OCI-LY7 (cell line): ENCODE data around the gene PEX14. TPM values are rescaled to one million over a fixed set of nuclear protein-coding genes. Genes with fewer than 3 reads are reported as not detected.

Experiments
- BruUV-seq: library from RNA; stranded (reverse); fragments of 400-500 nt; replicated peaks from 2 replicates; lab custom pipeline; 2021; lab: Mats Ljungman, UMichigan
- CTCF ChIA-PET: fragments of 300-600 bp; sonication (Branson Sonifier 250); formaldehyde crosslinking; loops from one replicate; lab custom pipeline; 2022; ENCODE audit warnings: antibody characterized with exemption; ENCODE audit not compliant: unreplicated experiment; lab: Charles Lee
- POLR2A ChIA-PET: fragments of 300-600 bp; sonication (Branson Sonifier 250); formaldehyde crosslinking; loops from one replicate; lab custom pipeline; 2022; ENCODE audit warnings: antibody characterized with exemption; lab: Charles Lee
- DNase-seq: peaks from one replicate; pipeline ENCODE4 v3.0.0-alpha.2; 2015; ENCODE audit warnings: low spot score
- H2AFZ ChIP-seq: fragments of 200-600 bp; sonication (generic), shearing (Covaris generic); 2 replicates; pipeline ENCODE4 v1.6.1; 2014; ENCODE audit warnings: mild to moderate bottlenecking, antibody characterized with exemption, low read length, moderate library complexity
- H3K27ac ChIP-seq: fragments of 200-600 bp; sonication (generic); 2 replicates; pipeline ENCODE4 v1.5.1; 2014; ENCODE audit warnings: mixed run types, low read depth, mild to moderate bottlenecking, moderate library complexity, low read length, inconsistent platforms; ENCODE audit not compliant: poor library complexity, severe bottlenecking
- H3K36me3 ChIP-seq: fragments of 200-600 bp; sonication (generic); 2 replicates; pipeline ENCODE4 v1.6.1; 2014; ENCODE audit warnings: mild to moderate bottlenecking, antibody characterized with exemption, low read length, moderate library complexity, mixed read lengths; ENCODE audit not compliant: insufficient read depth
- H3K4me1 ChIP-seq: fragments of 200-600 bp; sonication (generic); 2 replicates; pipeline ENCODE4 v1.5.1; 2014; ENCODE audit warnings: mild to moderate bottlenecking, low read length; ENCODE audit not compliant: insufficient read depth, poor library complexity, severe bottlenecking
- H3K4me2 ChIP-seq: fragments of 200-600 bp; sonication (generic); 2 replicates; pipeline ENCODE4 v1.6.1; 2014; ENCODE audit warnings: mild to moderate bottlenecking, low read length
- H3K4me3 ChIP-seq: fragments of 200-600 bp; sonication (generic); 2 replicates; pipeline ENCODE4 v1.5.1; 2014; ENCODE audit warnings: mild to moderate bottlenecking, low read depth, low read length; ENCODE audit not compliant: poor library complexity, severe bottlenecking
- H3K79me2 ChIP-seq: fragments of 200-600 bp; sonication (generic); 2 replicates; pipeline ENCODE4 v1.6.1; 2016; ENCODE audit warnings: low read depth, mild to moderate bottlenecking, low read length, moderate library complexity, mixed read lengths; ENCODE audit not compliant: insufficient read depth
- H3K9me2 ChIP-seq: fragments of 200-600 bp; sonication (generic); 2 replicates; pipeline ENCODE4 v1.6.1; 2016; ENCODE audit warnings: mild to moderate bottlenecking, low read length, mixed read lengths; ENCODE audit not compliant: insufficient read depth
- H3K9me3 ChIP-seq: fragments of 200-600 bp; sonication (generic); 2 replicates; pipeline ENCODE4 v1.6.1; 2014; ENCODE audit warnings: mild to moderate bottlenecking, mixed run types, low read length, mixed read lengths
- H4K20me1 ChIP-seq: fragments of 200-600 bp; sonication (generic); 2 replicates; pipeline ENCODE4 v1.6.1; 2014; ENCODE audit warnings: mild to moderate bottlenecking, antibody characterized with exemption, low read length, moderate library complexity, mixed read lengths; ENCODE audit not compliant: insufficient read depth
- CTCF ChIP-seq: fragments of 200-600 bp; sonication (generic); conservative IDR thresholded peaks from 2 replicates; pipeline ENCODE4 v1.5.1; 2014; ENCODE audit warnings: mild to moderate bottlenecking, antibody characterized with exemption, low read length, moderate library complexity, mixed read lengths
- EZH2phosphoT487 ChIP-seq: fragments of 200-600 bp; sonication (generic); IDR thresholded peaks from 2 replicates; pipeline ENCODE4 v1.6.1; 2018; ENCODE audit warnings: low read depth, borderline replicate concordance, mild to moderate bottlenecking, mixed run types, antibody characterized with exemption, low read length, moderate library complexity, mixed read lengths
- intact Hi-C: fragments of 100-400 bp; cut with micrococcal nuclease; formaldehyde crosslinking; loops from one replicate; pipeline ENCODE4 v1.10.0; 2022; ENCODE audit not compliant: unreplicated experiment
- total RNA-seq, 2 experiments: library from RNA; depleted of rRNA in 1 of 2; stranded (reverse); fragments of >200 nt in 1 of 2; shearing (Covaris generic) in 1 of 2; gene quantifications; 2 replicates each; pipeline ENCODE4 v1.2.3, GENCODE V29; 2014 to 2022

PEX14 gene
- total RNA-seq, 2 experiments from 2014 or later, result 14.6 to 24.3 TPM

- no peak overlapping the region for H3K4me3 ChIP-seq
- TF ChIP-seq CTCF, result no peak
- TF ChIP-seq EZH2phosphoT487, result no peak
- H3K27ac ChIP-seq, result no peak overlapping the region
- H3K79me2 ChIP-seq, result no peaks in the 10 kb centered on the region
- no peaks in the 10 kb centered on the region for H3K36me3 ChIP-seq
- H3K9me3 ChIP-seq, result no peaks in the 10 kb centered on the region
- H4K20me1 ChIP-seq, result no peaks in the 10 kb centered on the region
- DNase-seq, result no peak
- POLR2A ChIA-PET, result no interaction called here
- no peak overlapping the region for H3K4me2 ChIP-seq
- H3K4me1 ChIP-seq, result no peaks in the 10 kb centered on the region
- H3K9me2 ChIP-seq, result no peaks in the 10 kb centered on the region
- CTCF ChIA-PET, result no interaction called here
- H2AFZ ChIP-seq, result no peak overlapping the region
- no TSS peak for BruUV-seq
- intact Hi-C loops, result no loop called here
These were observed 181.7 kb downstream of the PEX14 start for GRCh38 chr1:10656431-10656830.

GRCh38 chr1:10657088-10657847 lies 182.5 kb downstream of the PEX14 start:
- Histone ChIP-seq H3K4me1 (no peaks in the 10 kb centered on the region), H3K4me2 (no peak overlapping the region), H3K36me3 (no peaks in the 10 kb centered on the region), H3K27ac (no peak overlapping the region), H3K79me2 (no peaks in the 10 kb centered on the region), H4K20me1 (no peaks in the 10 kb centered on the region), H3K9me3 (no peaks in the 10 kb centered on the region), H2AFZ (no peak overlapping the region), H3K4me3 (no peak overlapping the region), H3K9me2 (no peaks in the 10 kb centered on the region)
- ChIA-PET POLR2A (no interaction called here), CTCF (no interaction called here)
- no peak for TF ChIP-seq EZH2phosphoT487
- TF ChIP-seq CTCF, result no peak
- no peak for DNase-seq
- BruUV-seq, result no TSS peak
- intact Hi-C loops, result no loop called here

- no peaks in the 10 kb centered on the region for H3K79me2 ChIP-seq
- H4K20me1 ChIP-seq, result no peaks in the 10 kb centered on the region
- H2AFZ ChIP-seq, result no peak overlapping the region
- POLR2A ChIA-PET, result interaction anchor here (0.6 kb wide), 1 partner anchor 445 kb away, joined by 4 read pairs; no protein-coding TSS in a partner anchor
- intact Hi-C loops, result no loop called here
- TF ChIP-seq CTCF, result no peak
- no peak for TF ChIP-seq EZH2phosphoT487
- DNase-seq, result no peak
- CTCF ChIA-PET, result no interaction called here
- H3K4me2 ChIP-seq, result no peak overlapping the region
- H3K27ac ChIP-seq, result no peak overlapping the region
- H3K36me3 ChIP-seq, result no peaks in the 10 kb centered on the region
- BruUV-seq, result no TSS peak
- no peaks in the 10 kb centered on the region for H3K9me2 ChIP-seq
- no peaks in the 10 kb centered on the region for H3K4me1 ChIP-seq
- H3K4me3 ChIP-seq, result no peak overlapping the region
- no peaks in the 10 kb centered on the region for H3K9me3 ChIP-seq
These were observed 183.8 kb downstream of the PEX14 start for GRCh38 chr1:10658396-10659066.
